ENCODE results near the gene FAM234B.

- TF ChIP-seq POLR2A (IDR thresholded peaks at IDR 0.05), result no peak
- TF ChIP-seq CTCF (IDR thresholded peaks at IDR 0.05 in 4 of 5, conservative IDR thresholded peaks at IDR 0.05 in 1 of 5), result no peak
These were observed 86.8 kb downstream of the FAM234B start for GRCh38 chr12:13130981-13131380.
